ENCODE results near the gene GALNS.
"Not testable (repeated sequence)": the region's sequence is repeated elsewhere in the genome, so short reads cannot be mapped to it uniquely, and the experiment has no call there.

The GALNS gene

GRCh38 chr16:88790312-88791211 lies 66.2 kb downstream of the GALNS start:
- H3K36me3 ChIP-seq (ENCODE audit: insufficient read depth, low read length): no peaks in the 10 kb centered on the region
- peak overlapping the region; percentile 56; the same call in 1 of the 2 replicates for H3K4me3 ChIP-seq (ENCODE audit: low read depth, low read length)
- no peak overlapping the region for H2AFZ ChIP-seq (ENCODE audit: low read length, unreplicated experiment)
- H3K79me2 ChIP-seq (ENCODE audit: control insufficient read depth, insufficient read depth, low read length, unreplicated experiment): no peaks in the 10 kb centered on the region
- no peaks in the 10 kb centered on the region for H3K27me3 ChIP-seq (ENCODE audit: insufficient read depth, low read length)
- no peak overlapping the region for H3K27ac ChIP-seq (ENCODE audit: low read depth, low read length)
- peaks cover 8% of the 10 kb centered on the region for H3K4me1 ChIP-seq (ENCODE audit: control insufficient read depth, insufficient read depth, low read length, unreplicated experiment)

GRCh38 chr16:88789594-88789993 lies 67.2 kb downstream of the GALNS start:
- Histone ChIP-seq H3K27me3 (ENCODE audit: insufficient read depth, low read length) (no peaks in the 10 kb centered on the region), H3K4me1 (ENCODE audit: control insufficient read depth, insufficient read depth, low read length, unreplicated experiment) (peaks cover 8% of the 10 kb centered on the region), H3K4me3 (ENCODE audit: low read depth, low read length) (no peak overlapping the region), H3K79me2 (ENCODE audit: control insufficient read depth, insufficient read depth, low read length, unreplicated experiment) (peaks cover 3% of the 10 kb centered on the region), H3K36me3 (ENCODE audit: insufficient read depth, low read length) (no peaks in the 10 kb centered on the region), H2AFZ (ENCODE audit: low read length, unreplicated experiment) (no peak overlapping the region), H3K27ac (ENCODE audit: low read depth, low read length) (no peak overlapping the region)

- not testable (repeated sequence) for H2AFZ ChIP-seq (ENCODE audit: low read length, unreplicated experiment); H3K27ac ChIP-seq (ENCODE audit: low read depth, low read length); H3K36me3 ChIP-seq (ENCODE audit: insufficient read depth, low read length); H3K27me3 ChIP-seq (ENCODE audit: insufficient read depth, low read length); H3K4me3 ChIP-seq (ENCODE audit: low read depth, low read length); H3K4me1 ChIP-seq (ENCODE audit: control insufficient read depth, insufficient read depth, low read length, unreplicated experiment)
- peaks cover 11% of the 10 kb centered on the region for H3K79me2 ChIP-seq (ENCODE audit: control insufficient read depth, insufficient read depth, low read length, unreplicated experiment)
These were observed 68.0 kb downstream of the GALNS start for GRCh38 chr16:88788749-88789148.

GRCh38 chr16:88787579-88788314 lies 69.0 kb downstream of the GALNS start:
- no peak overlapping the region for H3K27ac ChIP-seq (ENCODE audit: low read depth, low read length)
- H3K27me3 ChIP-seq (ENCODE audit: insufficient read depth, low read length): no peaks in the 10 kb centered on the region
- peaks cover 14% of the 10 kb centered on the region for H3K4me1 ChIP-seq (ENCODE audit: control insufficient read depth, insufficient read depth, low read length, unreplicated experiment)
- H2AFZ ChIP-seq (ENCODE audit: low read length, unreplicated experiment): no peak overlapping the region
- peaks cover 21% of the 10 kb centered on the region for H3K79me2 ChIP-seq (ENCODE audit: control insufficient read depth, insufficient read depth, low read length, unreplicated experiment)
- H3K36me3 ChIP-seq (ENCODE audit: insufficient read depth, low read length): no peaks in the 10 kb centered on the region
- no peak overlapping the region for H3K4me3 ChIP-seq (ENCODE audit: low read depth, low read length)

- Histone ChIP-seq H3K27ac (ENCODE audit: low read depth, low read length) (peak within 1 kb of the TSS; percentile 82), H3K79me2 (ENCODE audit: control insufficient read depth, insufficient read depth, low read length, unreplicated experiment) (peaks cover 46% of the 10 kb centered on the region)
These were observed 71.4 kb downstream of the GALNS start, which contains the start of gene PIEZO1 for GRCh38 chr16:88785106-88785924. Gene PIEZO1, minus strand, starts transcription at chr16:88785220. Its CDS starts 256 bp downstream, at chr16:88784964.

GRCh38 chr16:88784856-88785105 lies 72.0 kb downstream of the GALNS start:
- Histone ChIP-seq H3K4me1 (ENCODE audit: control insufficient read depth, insufficient read depth, low read length, unreplicated experiment) (peaks cover 35% of the 10 kb centered on the region), H3K4me3 (ENCODE audit: low read depth, low read length) (peak overlapping the region; percentile 93), H3K27me3 (ENCODE audit: insufficient read depth, low read length) (no peaks in the 10 kb centered on the region), H3K36me3 (ENCODE audit: insufficient read depth, low read length) (no peaks in the 10 kb centered on the region), H3K79me2 (ENCODE audit: control insufficient read depth, insufficient read depth, low read length, unreplicated experiment) (peaks cover 51% of the 10 kb centered on the region), H2AFZ (ENCODE audit: low read length, unreplicated experiment) (no peak overlapping the region), H3K27ac (ENCODE audit: low read depth, low read length) (peak overlapping the region; percentile 82)

More at GRCh38 chr16:88785106-88785924, 71.4 kb downstream of the GALNS start, which contains the start of gene PIEZO1:
- H3K4me3 ChIP-seq (ENCODE audit: low read depth, low read length): peak within 1 kb of the TSS; percentile 93
- peak within 1 kb of the TSS; percentile 81 for H2AFZ ChIP-seq (ENCODE audit: low read length, unreplicated experiment)
- peaks cover 31% of the 10 kb centered on the region for H3K4me1 ChIP-seq (ENCODE audit: control insufficient read depth, insufficient read depth, low read length, unreplicated experiment)
- no peaks in the 10 kb centered on the region for H3K27me3 ChIP-seq (ENCODE audit: insufficient read depth, low read length)
- no peaks in the 10 kb centered on the region for H3K36me3 ChIP-seq (ENCODE audit: insufficient read depth, low read length)

- peaks cover 40% of the 10 kb centered on the region for H3K4me1 ChIP-seq (ENCODE audit: control insufficient read depth, insufficient read depth, low read length, unreplicated experiment)
- H2AFZ ChIP-seq (ENCODE audit: low read length, unreplicated experiment): no peak overlapping the region
These were observed 72.5 kb downstream of the GALNS start for GRCh38 chr16:88784074-88784855.

GRCh38 chr16:88783391-88784073 lies 73.2 kb downstream of the GALNS start:
- Histone ChIP-seq H2AFZ (ENCODE audit: low read length, unreplicated experiment) (no peak overlapping the region), H3K27ac (ENCODE audit: low read depth, low read length) (peak overlapping the region; percentile 82), H3K4me3 (ENCODE audit: low read depth, low read length) (peak overlapping the region; percentile 93), H3K4me1 (ENCODE audit: control insufficient read depth, insufficient read depth, low read length, unreplicated experiment) (peaks cover 41% of the 10 kb centered on the region), H3K27me3 (ENCODE audit: insufficient read depth, low read length) (no peaks in the 10 kb centered on the region), H3K36me3 (ENCODE audit: insufficient read depth, low read length) (no peaks in the 10 kb centered on the region), H3K79me2 (ENCODE audit: control insufficient read depth, insufficient read depth, low read length, unreplicated experiment) (peaks cover 64% of the 10 kb centered on the region)

More at GRCh38 chr16:88784074-88784855, 72.5 kb downstream of the GALNS start:
- Histone ChIP-seq H3K4me3 (ENCODE audit: low read depth, low read length) (peak overlapping the region; percentile 93), H3K27me3 (ENCODE audit: insufficient read depth, low read length) (no peaks in the 10 kb centered on the region), H3K27ac (ENCODE audit: low read depth, low read length) (peak overlapping the region; percentile 82), H3K79me2 (ENCODE audit: control insufficient read depth, insufficient read depth, low read length, unreplicated experiment) (peaks cover 56% of the 10 kb centered on the region), H3K36me3 (ENCODE audit: insufficient read depth, low read length) (no peaks in the 10 kb centered on the region)

GRCh38 chr16:88782454-88783390 lies 74.0 kb downstream of the GALNS start:
- H3K79me2 ChIP-seq (ENCODE audit: control insufficient read depth, insufficient read depth, low read length, unreplicated experiment): peaks cover 72% of the 10 kb centered on the region
- no peaks in the 10 kb centered on the region for H3K27me3 ChIP-seq (ENCODE audit: insufficient read depth, low read length)
- peak overlapping the region; percentile 82 for H3K27ac ChIP-seq (ENCODE audit: low read depth, low read length)
- no peaks in the 10 kb centered on the region for H3K36me3 ChIP-seq (ENCODE audit: insufficient read depth, low read length)
- no peak overlapping the region for H2AFZ ChIP-seq (ENCODE audit: low read length, unreplicated experiment)
- H3K4me1 ChIP-seq (ENCODE audit: control insufficient read depth, insufficient read depth, low read length, unreplicated experiment): peaks cover 41% of the 10 kb centered on the region
- peak overlapping the region; percentile 93 for H3K4me3 ChIP-seq (ENCODE audit: low read depth, low read length)

Measured in ACC112 (cell line).